Body of pancreas (tissue), 4 donors: ENCODE data around the gene CD177. TPM values are rescaled to one million over a fixed set of nuclear protein-coding genes. Genes with fewer than 3 reads are reported as not detected.

Experiments used
- ATAC-seq: fragments of 150-250 bp; one replicate; pipeline ENCODE4 v1.9.1; 2016
- DNase-seq, 4 donors: peaks; one replicate each; pipeline ENCODE4 v3.0.0-alpha.2; 2019
- H3K27ac ChIP-seq, 4 donors: fragments of 200-600 bp; sonication (generic); 1 replicate in 3 of 4; 2 replicates in 1 of 4; pipeline versions ENCODE4 v1.5.1 to v1.6.1; 2016 to 2019; ENCODE audit warnings: mild to moderate bottlenecking in 1 of 4, mixed read lengths in 1 of 4, moderate library complexity in 1 of 4
- H3K27me3 ChIP-seq, 2 donors: fragments of 200-600 bp; sonication (generic); one replicate each; pipeline ENCODE4 v1.6.0; 2016; ENCODE audit warnings: mild to moderate bottlenecking in 1 of 2
- H3K36me3 ChIP-seq, 2 donors: fragments of 200-600 bp; sonication (generic); replicated peaks in 1 of 2; 2 replicates each; pipeline ENCODE4 v1.5.1; 2016; ENCODE audit warnings: low read depth in 2 of 2; ENCODE audit not compliant: insufficient read depth in 1 of 2
- H3K4me1 ChIP-seq: fragments of 200-600 bp; sonication (generic); one replicate; pipeline ENCODE4 v1.6.0; 2016
- H3K4me3 ChIP-seq, 2 donors: fragments of 200-600 bp; sonication (generic); 1 replicate in 1 of 2; 2 replicates in 1 of 2; pipeline ENCODE4 v1.5.1; 2016 to 2019
- H3K9me3 ChIP-seq, 3 donors: fragments of 200-600 bp; sonication (generic); 1 replicate in 2 of 3; 2 replicates in 1 of 3; pipeline ENCODE4 v1.5.1; 2016
- CTCF ChIP-seq, 7 experiments: fragments of 450-650 bp in 4 of 7; fragments of 200-600 bp in 3 of 7; sonication (generic) in 3 of 7; IDR thresholded peaks; one replicate each; pipeline ENCODE4 v1.5.1; 2016 to 2019; ENCODE audit warnings: antibody characterized with exemption in 7 of 7
- POLR2A ChIP-seq, 3 donors: fragments of 450-650 bp; IDR thresholded peaks; one replicate each; pipeline ENCODE4 v1.6.1; 2016; ENCODE audit warnings: antibody characterized with exemption in 3 of 3, mild to moderate bottlenecking in 2 of 3
- WGBS, 2 donors: methylation state at CpG; one replicate each; pipeline ENCODE4 v1.1.5; 2017; 5-methylcytosine and 5-hydroxymethylcytosine counted together
- intact Hi-C: fragments of 100-400 bp; cut with DNase I; formaldehyde crosslinking; loops from one replicate; pipeline ENCODE4 v1.15.1; 2023
- total RNA-seq, 2 donors: library from RNA; depleted of rRNA; stranded (reverse); fragments of >200 nt; gene quantifications; one replicate each; pipeline ENCODE4 v1.1.0, GENCODE V29; 2016

Gene CD177
- under 1 TPM in 1 of 2 donors, not detected in 1; 0.52 TPM for total RNA-seq

GRCh38 chr19:43353606-43354304, at the start of gene CD177:
TSS of gene CD177 (plus strand) at chr19:43353686. CDS start at chr19:43353715, 29 bp downstream.
- ATAC-seq (peak; percentile 12), DNase-seq (no peak)
- Histone ChIP-seq H3K36me3 (no peaks in the 10 kb centered on the region), H3K27me3 (no peaks in the 10 kb centered on the region), H3K4me3 (no peak within 1 kb of the TSS), H3K27ac (peak within 1 kb of the TSS in 1 of 4 donors; percentile 3), H3K4me1 (no peaks in the 10 kb centered on the region), H3K9me3 (no peaks in the 10 kb centered on the region)
- 10 to 40% methylated on average over 7 to 20 of the region's 27 CpGs for WGBS, 2 donors
- intact Hi-C loops = no loop called here
- TF ChIP-seq POLR2A (IDR thresholded peaks at IDR 0.05) (no peak), CTCF (IDR thresholded peaks at IDR 0.05) (no peak)

- intact Hi-C loops = no loop called here
- Histone ChIP-seq H3K36me3 (no peaks in the 10 kb centered on the region), H3K27ac (no peak overlapping the region), H3K27me3 (no peaks in the 10 kb centered on the region), H3K9me3 (no peaks in the 10 kb centered on the region), H3K4me1 (no peaks in the 10 kb centered on the region), H3K4me3 (no peak overlapping the region)
- no peak for ATAC-seq
- TF ChIP-seq CTCF (IDR thresholded peaks at IDR 0.05) = no peak
- TF ChIP-seq POLR2A (IDR thresholded peaks at IDR 0.05) = no peak
- no peak for DNase-seq
- WGBS, 2 donors = 27 to 44% methylated on average over 5 of the region's 5 CpGs
Measured at GRCh38 chr19:43305642-43306041, 47.8 kb upstream of the CD177 start.

- TF ChIP-seq CTCF (IDR thresholded peaks at IDR 0.05) (no peak), POLR2A (IDR thresholded peaks at IDR 0.05) (no peak)
- no peak for DNase-seq
- no peaks in the 10 kb centered on the region for H3K4me1 ChIP-seq
- no peak for ATAC-seq
- no peak overlapping the region for H3K4me3 ChIP-seq
- H3K27ac ChIP-seq = no peak overlapping the region
- whole genome bisulfite sequencing, 2 donors = 75 to 77% methylated on average over 1 of the region's 1 CpG
- no peaks in the 10 kb centered on the region for H3K36me3 ChIP-seq
- H3K27me3 ChIP-seq = no peaks in the 10 kb centered on the region
- intact Hi-C loops = no loop called here
- no peaks in the 10 kb centered on the region for H3K9me3 ChIP-seq
Measured at GRCh38 chr19:43306097-43306496, 47.4 kb upstream of the CD177 start.

GRCh38 chr19:43308244-43308815, 45.2 kb upstream of the CD177 start:
- ATAC-seq (no peak), DNase-seq (no peak)
- TF ChIP-seq CTCF (IDR thresholded peaks at IDR 0.05) (no peak), POLR2A (IDR thresholded peaks at IDR 0.05) (no peak)
- Histone ChIP-seq H3K36me3 (no peaks in the 10 kb centered on the region), H3K4me3 (no peak overlapping the region), H3K27me3 (no peaks in the 10 kb centered on the region), H3K4me1 (no peaks in the 10 kb centered on the region), H3K27ac (no peak overlapping the region), H3K9me3 (no peaks in the 10 kb centered on the region)
- WGBS, 2 donors = 30 to 38% methylated on average over 5 of the region's 5 CpGs
- intact Hi-C loops = no loop called here

GRCh38 chr19:43309466-43309865, 44.0 kb upstream of the CD177 start:
- 40 to 45% methylated on average over 4 of the region's 4 CpGs for WGBS, 2 donors
- no peak for DNase-seq
- Histone ChIP-seq H3K4me3 (no peak overlapping the region), H3K9me3 (no peaks in the 10 kb centered on the region), H3K36me3 (no peaks in the 10 kb centered on the region), H3K27me3 (no peaks in the 10 kb centered on the region), H3K4me1 (no peaks in the 10 kb centered on the region), H3K27ac (no peak overlapping the region)
- ATAC-seq = no peak
- intact Hi-C loops = no loop called here
- TF ChIP-seq CTCF (IDR thresholded peaks at IDR 0.05) (no peak), POLR2A (IDR thresholded peaks at IDR 0.05) (no peak)
